ENCODE data around the gene CACNA2D3.
"Not testable (repeated sequence)": the region's sequence is repeated elsewhere in the genome, so short reads cannot be mapped to it uniquely, and the experiment has no call there.

The CACNA2D3 gene

DNA sequence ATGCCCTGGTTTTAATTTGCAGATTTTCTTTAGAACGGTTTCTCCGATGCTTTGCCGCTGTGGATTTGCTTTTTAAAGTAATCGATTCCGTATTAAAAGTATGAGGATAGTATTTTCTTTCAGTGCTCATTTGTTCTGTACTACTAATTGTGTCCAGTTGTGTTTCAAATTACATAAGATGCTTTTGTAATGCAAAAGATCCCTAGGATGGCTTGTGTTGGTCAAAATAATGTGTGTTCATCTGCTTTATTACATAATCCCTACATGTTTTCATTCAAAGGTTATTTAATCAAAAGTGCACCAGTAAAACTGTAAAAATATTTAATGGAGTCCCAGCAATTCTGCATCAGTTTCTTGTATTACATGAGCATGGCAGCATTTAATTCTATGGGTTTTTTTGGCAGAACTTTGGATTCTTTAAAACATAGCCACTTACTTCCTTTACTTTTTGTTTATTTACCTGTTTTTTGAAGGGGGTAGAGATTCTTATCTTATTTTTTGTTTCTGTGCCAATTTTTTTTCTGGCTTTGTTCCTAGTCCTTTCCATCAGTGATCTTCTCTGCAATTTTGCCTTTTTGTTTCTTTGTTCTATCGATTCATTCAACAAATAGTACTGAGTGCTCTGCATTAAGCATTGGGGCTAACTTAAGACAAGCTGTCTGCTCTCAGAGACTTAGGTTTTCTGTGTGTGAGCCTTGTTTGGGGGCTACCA, 452.7 kb downstream of the CACNA2D3 start:
- DNase-seq (ENCODE audit: low read depth), result no peak

DNA sequence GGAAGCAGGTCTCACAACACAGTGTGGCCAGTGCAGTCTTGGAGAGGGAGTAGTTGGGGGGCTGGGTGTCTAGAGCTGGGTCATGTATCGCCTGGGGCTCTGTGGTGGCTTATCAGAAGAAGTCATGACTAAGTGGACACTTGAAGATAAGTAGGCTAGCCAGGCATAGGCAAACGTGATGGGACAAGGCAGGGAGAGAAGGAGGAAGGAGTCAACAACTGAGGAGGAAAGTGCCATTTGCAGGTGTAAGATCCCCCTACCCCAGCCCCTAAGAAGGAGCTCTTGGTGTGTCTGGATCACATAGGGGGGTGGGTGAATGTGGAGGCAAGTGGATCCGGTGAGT, 453.2 kb downstream of the CACNA2D3 start:
- no peak for DNase-seq (ENCODE audit: low read depth)

DNA sequence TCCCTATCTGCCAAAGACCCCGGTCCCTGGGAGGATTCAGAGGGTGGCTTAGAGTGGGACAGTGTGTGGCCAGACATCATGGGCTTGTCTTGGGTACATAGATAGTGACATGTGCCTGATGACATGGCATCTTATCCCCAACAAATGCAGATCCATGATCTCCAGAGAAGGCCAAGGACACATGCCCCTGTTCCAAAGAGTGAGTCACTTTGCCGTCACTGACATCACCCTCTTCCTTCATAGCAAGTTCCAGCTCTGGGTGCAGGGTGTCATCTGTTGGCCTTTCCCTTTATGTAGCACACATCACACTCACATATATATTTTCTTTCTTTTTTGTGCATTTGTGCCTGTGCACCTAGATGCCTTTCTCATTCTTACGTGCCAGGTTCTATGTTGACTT, 455.0 kb downstream of the CACNA2D3 start:
- DNase-seq (ENCODE audit: low read depth), result no peak

- no peak for DNase-seq (ENCODE audit: low read depth)
Observed at GRCh38 chr3:54578417-54578816, 456.1 kb downstream of the CACNA2D3 start.

GRCh38 chr3:54580453-54580852, 458.1 kb downstream of the CACNA2D3 start:
- DNase-seq (ENCODE audit: low read depth), result no peak

- DNase-seq (ENCODE audit: low read depth), result no peak
Observed at GRCh38 chr3:54582424-54582823, 460.1 kb downstream of the CACNA2D3 start.

GRCh38 chr3:54591157-54591556, 468.8 kb downstream of the CACNA2D3 start:
- DNase-seq (ENCODE audit: low read depth), result no peak

DNA sequence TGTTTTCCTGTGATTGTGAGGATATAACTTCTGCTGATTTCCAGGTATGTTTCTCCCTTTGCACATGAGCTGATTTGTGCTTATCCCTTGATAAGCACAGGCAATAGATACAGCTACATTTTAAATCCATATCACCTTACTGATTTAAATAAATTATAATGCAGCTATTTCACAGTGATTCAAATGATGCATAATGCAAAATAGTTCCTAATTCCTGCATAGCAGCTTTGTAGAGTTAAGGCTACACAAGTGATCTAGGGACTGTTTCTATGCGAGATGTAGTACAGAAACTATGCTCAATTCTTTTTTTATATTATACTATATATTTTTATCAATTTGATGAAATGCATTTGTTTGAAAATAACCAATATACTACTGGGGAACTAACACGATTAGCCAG, 471.3 kb downstream of the CACNA2D3 start:
- no peak for DNase-seq (ENCODE audit: low read depth)

DNA sequence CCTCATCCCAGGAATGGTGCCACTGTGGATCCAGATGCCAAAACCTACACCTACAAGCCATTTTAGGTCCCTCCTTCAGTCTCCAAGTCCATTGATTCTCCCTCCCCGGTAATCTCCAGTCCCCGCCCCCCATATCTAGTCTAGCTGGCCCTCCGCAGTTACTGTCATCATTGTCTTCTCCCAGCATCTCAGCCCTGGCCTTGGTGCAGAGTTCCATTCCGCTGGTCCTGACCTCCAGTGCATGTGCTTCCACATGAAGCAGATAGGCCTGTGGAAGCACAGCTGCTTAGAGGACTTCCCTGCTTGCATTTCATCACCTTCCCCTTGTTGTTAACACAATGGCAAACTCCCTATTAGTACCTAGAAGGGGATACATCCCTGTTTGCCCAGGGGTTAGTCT, 473.7 kb downstream of the CACNA2D3 start:
- no peak for DNase-seq (ENCODE audit: low read depth)

- DNase-seq (ENCODE audit: low read depth), result no peak
Observed at GRCh38 chr3:54599716-54600115, 477.4 kb downstream of the CACNA2D3 start.

GRCh38 chr3:54600441-54601204, 478.3 kb downstream of the CACNA2D3 start:
- DNase-seq (ENCODE audit: low read depth), result no peak

DNA sequence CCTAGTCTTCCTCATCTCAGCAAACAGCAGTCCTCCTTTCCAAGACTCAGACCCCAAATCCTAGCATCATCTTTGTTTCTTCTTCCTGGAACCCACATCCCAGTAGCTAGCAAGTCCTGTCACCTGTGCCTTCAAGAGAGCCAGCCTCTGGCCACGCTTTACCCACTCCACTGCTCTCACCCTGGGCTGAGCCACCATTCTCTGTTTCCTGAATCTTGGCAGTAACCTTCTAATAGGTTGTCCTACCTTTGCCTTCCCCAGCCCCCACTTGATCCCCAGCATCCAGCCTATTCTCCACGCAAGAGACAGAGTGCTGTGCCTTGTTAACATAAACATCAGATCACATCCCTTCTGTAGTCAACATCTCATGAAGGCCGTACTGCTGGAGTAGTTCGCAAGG, 482.1 kb downstream of the CACNA2D3 start:
- no peak for DNase-seq (ENCODE audit: low read depth)

- DNase-seq (ENCODE audit: low read depth), result no peak
Observed at GRCh38 chr3:54608041-54608440, 485.7 kb downstream of the CACNA2D3 start.

DNA sequence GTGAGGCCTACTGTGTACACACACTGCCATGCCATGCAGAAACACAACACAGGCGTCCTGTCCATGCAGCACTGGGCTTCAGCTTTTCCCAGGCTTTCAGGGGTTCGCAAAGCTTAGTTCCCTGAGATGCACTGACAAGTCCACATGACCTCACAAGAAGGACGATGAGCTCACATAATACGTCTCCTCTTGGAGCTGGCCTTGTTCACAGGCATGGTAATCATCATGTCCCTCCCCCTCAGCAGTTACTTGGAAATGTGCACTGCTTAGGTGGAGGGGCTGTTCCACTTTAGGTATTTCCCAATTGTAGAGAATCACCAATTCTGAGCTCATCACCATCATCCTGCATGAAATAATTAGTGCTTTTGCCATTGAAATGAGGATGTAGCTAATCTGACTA, 496.7 kb downstream of the CACNA2D3 start:
- no peak for DNase-seq (ENCODE audit: low read depth)

GRCh38 chr3:54619531-54619930, 497.2 kb downstream of the CACNA2D3 start:
- DNase-seq (ENCODE audit: low read depth), result no peak

DNA sequence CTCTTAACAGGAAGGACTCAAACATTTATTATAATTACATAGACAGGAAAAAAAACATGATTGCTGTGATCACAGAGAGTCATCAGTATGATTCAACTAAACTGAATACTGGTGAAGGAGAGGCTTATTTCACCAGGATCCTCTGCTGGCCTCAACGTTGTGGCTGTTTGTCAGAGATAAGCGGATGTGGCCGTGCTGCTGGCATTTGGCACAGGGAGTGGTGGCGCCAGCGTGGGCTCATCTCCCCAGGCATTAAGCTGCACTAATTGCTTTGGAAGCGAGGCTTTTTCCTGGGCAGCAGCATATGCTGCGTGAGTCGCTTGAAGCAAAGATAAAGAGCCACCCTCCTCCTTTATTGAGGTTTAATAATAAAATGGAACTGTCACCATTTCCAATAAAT, 498.8 kb downstream of the CACNA2D3 start:
- DNase-seq (ENCODE audit: low read depth), result no peak

DNA sequence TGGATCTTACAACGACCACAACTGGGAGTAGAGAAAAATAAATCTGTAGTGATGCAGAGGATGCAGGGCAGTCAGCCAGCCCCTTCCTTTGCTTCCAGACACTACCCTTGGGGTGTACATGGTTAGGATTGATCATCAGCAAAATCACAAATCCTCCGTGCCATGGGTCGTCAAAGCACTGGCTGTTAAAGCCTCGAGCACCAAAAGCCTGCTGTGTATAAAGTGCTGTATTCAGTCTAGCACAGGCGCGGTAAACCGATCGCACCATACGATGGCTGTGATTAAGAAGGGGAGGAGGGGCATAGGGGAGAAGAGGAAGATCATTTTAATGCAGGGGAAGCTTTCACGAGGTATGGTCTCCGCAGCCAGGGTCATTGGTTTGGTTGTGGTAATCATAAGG, 500.3 kb downstream of the CACNA2D3 start:
- DNase-seq (ENCODE audit: low read depth), result no peak

- DNase-seq (ENCODE audit: low read depth), result no peak
Observed at GRCh38 chr3:54625805-54626787, 503.7 kb downstream of the CACNA2D3 start.

- no peak for DNase-seq (ENCODE audit: low read depth)
Observed at GRCh38 chr3:54628888-54629441, 506.6 kb downstream of the CACNA2D3 start.

DNA sequence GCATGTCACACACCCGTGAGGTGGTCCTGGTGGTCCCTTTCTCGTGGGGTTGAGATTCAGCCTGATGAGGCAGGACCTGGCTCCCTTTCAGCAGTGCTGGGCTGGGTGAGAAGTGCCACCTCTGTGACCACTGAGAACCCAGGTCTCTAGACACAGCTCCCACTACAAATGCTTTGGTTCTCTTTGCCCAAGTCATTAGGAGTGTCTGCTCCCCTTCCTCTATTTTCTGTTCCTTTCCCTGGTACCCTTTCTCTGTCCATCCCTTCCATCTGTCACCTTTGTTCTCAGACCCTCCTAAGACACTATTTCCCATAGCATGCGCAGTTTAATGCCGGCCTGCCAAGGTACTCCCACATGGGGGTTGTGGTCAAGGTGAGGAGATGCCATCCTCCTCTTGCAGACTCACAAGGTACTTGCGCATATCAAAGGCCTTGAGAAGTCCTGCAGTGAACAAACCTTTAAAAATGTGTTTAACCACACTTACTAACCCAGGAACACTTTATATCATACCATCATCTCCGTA, 507.8 kb downstream of the CACNA2D3 start:
- DNase-seq (ENCODE audit: low read depth), result no peak

DNA sequence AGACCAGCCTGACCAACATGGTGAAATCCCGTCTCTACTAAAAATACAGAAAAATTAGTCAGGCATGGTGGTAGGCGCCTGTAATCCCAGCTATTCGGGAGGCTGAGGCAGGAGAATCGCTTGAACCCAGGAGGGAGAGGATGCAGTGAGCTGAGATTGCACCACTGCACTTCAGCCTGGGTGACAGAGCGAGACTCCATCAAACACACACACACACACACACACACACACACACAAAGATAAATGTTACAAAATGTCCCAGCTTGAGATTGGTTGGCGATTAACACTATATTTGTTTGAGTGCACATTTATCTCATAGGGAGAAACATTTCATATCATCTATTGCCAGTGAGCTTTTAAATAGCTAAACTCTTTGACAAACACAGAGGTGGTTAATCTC, 508.6 kb downstream of the CACNA2D3 start:
- DNase-seq (ENCODE audit: low read depth), result not testable (repeated sequence)
